DOHH2 (cell line): ENCODE data around the gene ZCWPW1.

Source experiments
- H3F3A ChIP-seq: fragments of 200-600 bp; sonication (generic), shearing (Covaris generic); 2 replicates; pipeline ENCODE4 v1.6.0; 2016; ENCODE audit warnings: antibody characterized with exemption, mild to moderate bottlenecking; ENCODE audit not compliant: control insufficient read depth, insufficient read depth
- H3K27ac ChIP-seq: fragments of 200-600 bp; sonication (generic); 2 replicates; pipeline ENCODE4 v1.5.1; 2014; ENCODE audit warnings: low read depth, mild to moderate bottlenecking, low read length, moderate library complexity
- H3K27me3 ChIP-seq: fragments of 200-600 bp; sonication (generic); 2 replicates; pipeline ENCODE4 v1.6.1; 2014; ENCODE audit warnings: mild to moderate bottlenecking, low read length, mixed read lengths; ENCODE audit not compliant: control insufficient read depth
- H3K36me3 ChIP-seq: fragments of 200-600 bp; sonication (generic); 2 replicates; pipeline ENCODE4 v1.6.1; 2014; ENCODE audit warnings: mild to moderate bottlenecking, low read length, moderate library complexity, mixed read lengths; ENCODE audit not compliant: control insufficient read depth
- H3K4me1 ChIP-seq: fragments of 200-600 bp; sonication (generic); 2 replicates; pipeline ENCODE4 v1.6.1; 2014; ENCODE audit warnings: mild to moderate bottlenecking, low read length, mixed read lengths; ENCODE audit not compliant: control insufficient read depth
- H3K4me2 ChIP-seq: fragments of 200-600 bp; sonication (generic); 2 replicates; pipeline ENCODE4 v1.6.0; 2014; ENCODE audit warnings: mild to moderate bottlenecking, low read length, moderate library complexity
- H3K4me3 ChIP-seq: fragments of 200-600 bp; sonication (generic); 2 replicates; pipeline ENCODE4 v1.5.1; 2014; ENCODE audit warnings: mild to moderate bottlenecking, low read length, mixed read lengths
- H3K79me2 ChIP-seq: fragments of 200-600 bp; sonication (generic); 2 replicates; pipeline ENCODE4 v1.6.1; 2014; ENCODE audit warnings: mild to moderate bottlenecking, low read length, mixed read lengths; ENCODE audit not compliant: control insufficient read depth
- H3K9me2 ChIP-seq: fragments of 200-600 bp; sonication (generic); replicated peaks from 2 replicates; pipeline ENCODE4 v1.6.1; 2014; ENCODE audit warnings: mild to moderate bottlenecking, low read length, mixed read lengths; ENCODE audit not compliant: control insufficient read depth
- H3K9me3 ChIP-seq: fragments of 200-600 bp; sonication (generic); 2 replicates; pipeline ENCODE4 v1.6.1; 2014; ENCODE audit warnings: antibody characterized with exemption, low read length, mixed read lengths; ENCODE audit not compliant: control insufficient read depth, insufficient read depth
- H4K20me1 ChIP-seq: fragments of 200-600 bp; sonication (generic); 2 replicates; pipeline ENCODE4 v1.6.0; 2014; ENCODE audit warnings: low read depth, mild to moderate bottlenecking, antibody characterized with exemption, low read length, moderate library complexity; ENCODE audit not compliant: control insufficient read depth, insufficient read depth
- CTCF ChIP-seq: fragments of 200-600 bp; sonication (generic); IDR thresholded peaks from one replicate; pipeline ENCODE4 v1.5.1; 2014; ENCODE audit warnings: antibody characterized with exemption, mild to moderate bottlenecking, low read depth, low read length; ENCODE audit not compliant: poor library complexity, severe bottlenecking
- EZH2phosphoT487 ChIP-seq: fragments of 200-600 bp; sonication (generic); IDR thresholded peaks from 2 replicates; pipeline ENCODE4 v1.6.1; 2017; ENCODE audit warnings: borderline replicate concordance, mild to moderate bottlenecking, antibody characterized with exemption, low read length, moderate library complexity, mixed read lengths

The ZCWPW1 gene

GRCh38 chr7:100400041-100400440, 28.5 kb downstream of the ZCWPW1 start:
- peaks cover 36% of the 10 kb centered on the region for H3K4me1 ChIP-seq
- H3K79me2 ChIP-seq: no peaks in the 10 kb centered on the region
- H3K9me3 ChIP-seq: no peaks in the 10 kb centered on the region

DNA sequence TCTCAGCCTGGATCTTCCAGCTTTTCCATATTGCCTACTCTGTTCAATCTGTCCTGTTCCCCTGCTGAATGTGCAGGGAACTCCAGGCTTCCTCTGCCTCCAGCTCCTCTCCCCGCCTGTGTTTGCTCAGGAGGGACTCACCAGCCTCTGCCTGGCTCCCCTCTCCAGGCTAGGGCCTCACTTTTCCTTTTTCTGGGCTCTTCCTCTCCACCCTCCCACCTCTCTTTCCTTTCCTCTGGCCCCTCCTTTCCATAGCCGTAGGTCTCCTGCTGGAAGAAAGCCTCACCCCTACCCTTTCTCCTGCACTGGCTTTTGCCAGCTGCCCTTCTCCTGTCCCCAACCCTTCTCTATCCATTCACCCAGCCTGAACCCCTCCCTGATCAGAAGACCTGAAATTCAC, 30.3 kb downstream of the ZCWPW1 start:
- H3K4me2 ChIP-seq: no peak overlapping the region
- H3K27me3 ChIP-seq: no peaks in the 10 kb centered on the region

More at GRCh38 chr7:100400041-100400440, 28.5 kb downstream of the ZCWPW1 start:
- H3K4me3 ChIP-seq: no peak overlapping the region
- H3K27me3 ChIP-seq: no peaks in the 10 kb centered on the region
- no peak overlapping the region for H3K4me2 ChIP-seq
- H3K36me3 ChIP-seq: no peaks in the 10 kb centered on the region
- no peak overlapping the region for H3K27ac ChIP-seq
- H4K20me1 ChIP-seq: no peaks in the 10 kb centered on the region
- peaks cover 6% of the 10 kb centered on the region for H3F3A ChIP-seq
- TF ChIP-seq EZH2phosphoT487: no peak
- no peak for TF ChIP-seq CTCF
- H3K9me2 ChIP-seq: no peaks in the 10 kb centered on the region

GRCh38 chr7:100397315-100398081, 31.0 kb downstream of the ZCWPW1 start:
- peaks cover 11% of the 10 kb centered on the region for H3F3A ChIP-seq
- H3K27ac ChIP-seq: peak overlapping the region; percentile 57
- no peaks in the 10 kb centered on the region for H4K20me1 ChIP-seq
- H3K9me2 ChIP-seq: no peaks in the 10 kb centered on the region
- peak overlapping the region; percentile 48 for H3K4me3 ChIP-seq
- H3K27me3 ChIP-seq: no peaks in the 10 kb centered on the region
- no peak for TF ChIP-seq CTCF
- no peak for TF ChIP-seq EZH2phosphoT487
- H3K36me3 ChIP-seq: no peaks in the 10 kb centered on the region
- no peaks in the 10 kb centered on the region for H3K9me3 ChIP-seq
- no peaks in the 10 kb centered on the region for H3K79me2 ChIP-seq
- peak overlapping the region; percentile 68 for H3K4me2 ChIP-seq
- H3K4me1 ChIP-seq: peaks cover 57% of the 10 kb centered on the region

More for the DNA sequence above, 30.3 kb downstream of the ZCWPW1 start:
- H3K27ac ChIP-seq: no peak overlapping the region
- H3K9me2 ChIP-seq: no peaks in the 10 kb centered on the region
- H4K20me1 ChIP-seq: no peaks in the 10 kb centered on the region
- TF ChIP-seq EZH2phosphoT487 (no peak), CTCF (no peak)
- peaks cover 11% of the 10 kb centered on the region for H3F3A ChIP-seq
- no peaks in the 10 kb centered on the region for H3K9me3 ChIP-seq
- no peaks in the 10 kb centered on the region for H3K36me3 ChIP-seq
- H3K4me3 ChIP-seq: no peak overlapping the region
- H3K79me2 ChIP-seq: no peaks in the 10 kb centered on the region
- peaks cover 50% of the 10 kb centered on the region for H3K4me1 ChIP-seq
